ENCODE results near the gene MISP.

MISP gene

DNA sequence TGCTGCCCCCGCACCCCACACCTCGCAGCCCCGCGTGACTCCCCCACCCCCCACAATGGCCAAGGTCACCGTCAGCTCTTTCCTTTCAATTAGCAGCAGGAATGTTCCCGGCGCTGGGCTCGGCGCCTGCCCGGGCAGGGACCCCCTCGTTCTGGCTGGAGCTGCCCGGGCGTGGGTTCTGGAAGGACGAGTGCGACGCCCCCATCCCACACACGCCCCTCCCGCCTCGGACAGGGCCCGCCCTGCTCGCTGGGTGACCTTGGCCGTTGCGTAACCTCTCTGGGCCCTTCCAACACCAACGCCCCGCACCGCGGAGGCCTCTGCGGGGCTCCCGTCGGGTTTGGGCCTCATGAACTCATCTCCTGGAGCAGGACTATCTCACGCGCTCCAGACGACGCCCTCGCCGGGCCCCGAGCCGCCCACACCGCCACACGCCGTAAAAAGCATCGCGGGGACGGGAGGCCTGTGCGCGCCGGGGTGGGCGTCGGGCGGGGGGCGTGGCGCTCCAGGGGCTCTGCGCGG lies 31.9 kb upstream of the MISP start:
- TF ChIP-seq, protein P1, sequence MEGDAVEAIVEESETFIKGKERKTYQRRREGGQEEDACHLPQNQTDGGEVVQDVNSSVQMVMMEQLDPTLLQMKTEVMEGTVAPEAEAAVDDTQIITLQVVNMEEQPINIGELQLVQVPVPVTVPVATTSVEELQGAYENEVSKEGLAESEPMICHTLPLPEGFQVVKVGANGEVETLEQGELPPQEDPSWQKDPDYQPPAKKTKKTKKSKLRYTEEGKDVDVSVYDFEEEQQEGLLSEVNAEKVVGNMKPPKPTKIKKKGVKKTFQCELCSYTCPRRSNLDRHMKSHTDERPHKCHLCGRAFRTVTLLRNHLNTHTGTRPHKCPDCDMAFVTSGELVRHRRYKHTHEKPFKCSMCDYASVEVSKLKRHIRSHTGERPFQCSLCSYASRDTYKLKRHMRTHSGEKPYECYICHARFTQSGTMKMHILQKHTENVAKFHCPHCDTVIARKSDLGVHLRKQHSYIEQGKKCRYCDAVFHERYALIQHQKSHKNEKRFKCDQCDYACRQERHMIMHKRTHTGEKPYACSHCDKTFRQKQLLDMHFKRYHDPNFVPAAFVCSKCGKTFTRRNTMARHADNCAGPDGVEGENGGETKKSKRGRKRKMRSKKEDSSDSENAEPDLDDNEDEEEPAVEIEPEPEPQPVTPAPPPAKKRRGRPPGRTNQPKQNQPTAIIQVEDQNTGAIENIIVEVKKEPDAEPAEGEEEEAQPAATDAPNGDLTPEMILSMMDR (IDR thresholded peaks at IDR 0.05; ENCODE audit: low read depth, low read length), result no peak
- no peak overlapping the region for H3K4me3 ChIP-seq (ENCODE audit: low read depth, low read length)

DNA sequence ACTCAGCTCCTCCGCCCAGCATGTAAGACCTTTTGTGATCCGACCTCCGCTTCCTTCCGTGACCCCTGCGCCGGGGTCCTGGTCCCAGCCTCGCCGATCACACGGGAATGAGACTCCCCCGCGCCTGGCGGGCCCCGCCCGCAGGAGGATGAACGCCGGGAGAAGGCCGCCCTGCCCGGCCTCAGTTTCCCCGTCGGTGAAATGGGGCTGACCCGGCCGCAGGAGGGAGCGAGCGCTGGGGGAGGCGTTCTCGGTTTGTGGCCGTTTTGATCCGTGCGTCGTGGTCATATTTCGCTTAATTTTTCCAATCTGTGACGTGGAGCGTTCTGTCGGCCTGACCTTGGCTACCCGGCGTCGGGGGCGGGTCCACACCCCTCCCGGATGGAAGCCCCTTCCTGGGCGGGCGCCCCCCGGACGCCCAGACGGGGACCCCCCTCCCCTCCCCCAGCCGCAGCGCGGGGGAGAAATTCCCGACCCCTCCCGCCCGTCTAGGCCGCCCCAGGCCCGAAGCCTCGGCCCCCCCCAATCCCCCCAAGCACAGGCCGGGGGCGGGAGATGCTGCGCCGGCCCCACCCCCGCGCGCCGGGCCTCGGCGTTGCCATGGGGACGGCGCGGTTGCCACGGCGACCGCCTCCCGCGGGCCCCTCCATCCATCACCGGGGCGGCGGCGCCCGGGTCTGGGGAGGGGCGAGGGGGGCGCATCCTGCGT lies 31.1 kb upstream of the MISP start:
- TF ChIP-seq, protein P1 (IDR thresholded peaks at IDR 0.05; ENCODE audit: low read depth, low read length), result no peak
- H3K4me3 ChIP-seq (ENCODE audit: low read depth, low read length), result no peak overlapping the region

DNA sequence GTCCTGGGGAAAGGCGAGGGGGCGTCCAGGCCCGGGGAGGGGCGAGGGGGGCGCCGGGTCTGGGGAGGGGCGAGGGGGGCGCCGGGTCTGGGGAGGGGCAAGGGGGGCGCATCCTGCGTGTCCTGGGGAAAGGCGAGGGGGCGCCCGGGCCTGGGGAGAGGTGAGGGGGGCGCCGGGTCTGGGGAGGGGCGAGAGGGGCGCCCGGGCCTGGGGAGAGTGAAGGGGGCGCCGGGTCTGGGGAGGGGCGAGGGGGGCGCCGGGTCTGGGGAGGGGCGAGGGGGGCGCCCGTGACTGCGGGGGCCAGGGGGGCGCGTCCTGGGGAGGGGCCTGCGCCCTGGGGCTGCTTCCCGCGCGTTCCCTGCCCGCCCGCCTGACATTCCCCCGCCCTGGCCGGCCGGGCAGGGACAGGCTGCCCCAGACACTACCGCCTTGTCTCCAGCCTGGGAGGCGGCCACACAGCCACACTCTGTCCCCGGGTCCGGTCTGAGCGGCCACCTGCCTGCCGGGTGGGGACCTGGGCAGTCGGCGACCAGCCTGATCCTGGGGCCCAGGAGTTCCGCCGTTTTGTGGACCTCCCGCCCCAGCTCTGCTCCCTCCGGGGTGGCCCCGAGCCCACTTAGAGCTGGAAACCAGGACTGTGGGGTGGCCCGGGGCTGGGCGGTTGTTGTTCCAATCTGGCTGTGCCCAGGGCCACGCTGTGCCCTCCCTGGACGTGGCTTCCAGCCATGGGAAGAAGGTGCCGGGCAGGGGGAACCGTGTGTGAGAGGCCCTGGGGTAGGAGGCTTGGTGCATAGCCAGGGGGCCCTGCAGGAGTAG lies 30.4 kb upstream of the MISP start:
- H3K4me3 ChIP-seq (ENCODE audit: low read depth, low read length), result no peak overlapping the region

DNA sequence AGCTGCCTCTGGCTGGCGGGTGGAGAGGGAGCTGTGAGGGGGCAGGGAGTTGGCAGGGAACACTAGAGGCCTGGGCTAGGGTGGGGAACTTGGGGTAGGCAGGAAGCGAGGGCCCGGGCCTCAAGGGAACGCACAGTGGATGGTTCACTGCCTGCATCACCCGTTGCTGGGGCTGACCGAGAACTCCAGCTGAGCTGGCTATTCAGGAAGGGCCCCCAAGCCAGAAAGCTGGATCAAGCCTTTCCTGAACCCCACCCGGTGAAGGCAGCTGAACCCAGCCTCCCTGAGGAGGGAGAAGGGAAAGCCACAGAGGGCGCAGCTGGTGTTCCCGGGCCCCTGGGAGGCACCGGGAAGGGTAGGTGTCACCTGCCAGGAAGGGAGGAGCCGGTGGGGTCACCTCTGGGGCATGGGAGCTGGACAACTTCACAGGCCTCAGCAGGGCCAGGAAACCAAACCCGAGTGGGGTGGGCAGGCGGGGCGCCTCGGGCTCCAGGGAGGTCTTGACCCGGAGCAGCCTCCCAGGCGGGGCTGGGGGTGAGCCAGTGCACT lies 28.3 kb upstream of the MISP start:
- TF ChIP-seq, protein P1 (IDR thresholded peaks at IDR 0.05; ENCODE audit: low read depth, low read length), result no peak
- no peak overlapping the region for H3K4me3 ChIP-seq (ENCODE audit: low read depth, low read length)

More for the DNA sequence above, 30.4 kb upstream of the MISP start:
- TF ChIP-seq, protein P1 (IDR thresholded peaks at IDR 0.05; ENCODE audit: low read depth, low read length), result no peak

DNA sequence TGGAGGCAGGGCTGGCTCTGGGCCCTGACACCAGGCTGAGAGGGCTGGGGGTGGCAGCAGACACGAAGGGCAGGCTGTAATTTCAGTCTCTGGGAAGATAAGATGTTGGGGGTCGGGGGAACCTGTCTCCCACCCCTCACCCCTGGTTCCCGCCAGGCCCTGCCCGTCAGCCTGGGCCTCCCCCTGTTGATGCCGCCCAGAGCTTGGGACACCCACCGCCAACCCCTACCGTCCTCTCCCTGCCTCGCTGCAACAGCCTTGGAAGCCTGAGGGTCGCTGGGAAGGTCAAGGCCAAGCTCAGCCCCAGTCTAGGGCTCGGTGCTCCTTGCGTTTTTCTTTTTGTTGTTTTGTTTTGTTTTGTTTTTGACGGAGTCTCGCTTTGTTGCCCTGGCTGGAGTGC lies 27.7 kb upstream of the MISP start:
- TF ChIP-seq, protein P1 (IDR thresholded peaks at IDR 0.05; ENCODE audit: low read depth, low read length), result no peak
- no peak overlapping the region for H3K4me3 ChIP-seq (ENCODE audit: low read depth, low read length)

DNA sequence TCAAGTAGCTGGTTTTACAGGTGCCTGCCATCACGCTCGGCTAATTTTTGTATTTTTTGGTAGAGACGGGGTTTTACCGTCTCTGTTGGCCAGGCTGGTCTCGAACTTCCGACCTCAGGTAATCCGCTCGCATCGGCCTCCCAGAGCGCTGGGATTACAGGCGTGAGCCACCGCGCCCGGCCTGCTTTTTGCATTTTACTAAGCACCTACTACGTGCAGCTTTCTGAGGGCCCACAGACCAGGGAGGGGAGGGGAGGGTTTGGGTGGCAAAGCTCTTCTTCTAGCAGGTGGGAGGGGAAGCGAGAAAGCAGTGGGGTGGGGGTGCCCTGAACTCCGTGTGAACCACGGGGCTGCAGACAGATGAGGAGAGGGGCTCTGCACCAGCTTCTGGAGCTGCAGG lies 27.2 kb upstream of the MISP start:
- TF ChIP-seq, protein P1 (IDR thresholded peaks at IDR 0.05; ENCODE audit: low read depth, low read length), result no peak
- H3K4me3 ChIP-seq (ENCODE audit: low read depth, low read length), result no peak overlapping the region

Measured in WI38 (cell line).